GM20000 (cell line): ENCODE data around the gene TNIK.

Experiments used
- DNase-seq: peaks from one replicate; pipeline ENCODE4 v3.0.0; 2012; ENCODE audit warnings: low spot score
- TF ChIP-seq, protein P1 (sequence below): IDR thresholded peaks from 2 replicates; pipeline ENCODE4 v1.5.1; 2012; ENCODE audit warnings: mild to moderate bottlenecking, control low read depth; ENCODE audit errors: extremely low read depth, missing control alignments

Gene TNIK

DNA sequence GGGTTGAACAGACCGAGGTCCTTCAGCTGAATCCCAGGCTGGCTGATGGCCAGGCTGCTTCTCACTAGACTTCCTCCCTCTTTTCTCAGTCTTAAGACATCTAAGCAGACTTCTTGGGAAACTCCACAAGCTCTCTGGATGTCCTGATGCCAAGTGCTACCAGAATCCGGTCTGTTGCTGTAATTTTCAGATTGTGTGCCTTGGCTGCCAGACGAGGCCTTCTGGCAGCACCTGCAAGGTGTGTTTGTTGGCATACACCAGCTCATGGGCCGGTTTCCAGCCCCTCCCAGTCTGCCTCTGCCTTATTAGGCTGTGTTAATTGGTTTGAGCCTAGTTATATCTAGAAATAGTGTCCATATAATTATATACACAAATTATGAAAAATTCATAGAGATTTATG is 120.6 kb downstream of the TNIK start:
- TF ChIP-seq, protein P1, sequence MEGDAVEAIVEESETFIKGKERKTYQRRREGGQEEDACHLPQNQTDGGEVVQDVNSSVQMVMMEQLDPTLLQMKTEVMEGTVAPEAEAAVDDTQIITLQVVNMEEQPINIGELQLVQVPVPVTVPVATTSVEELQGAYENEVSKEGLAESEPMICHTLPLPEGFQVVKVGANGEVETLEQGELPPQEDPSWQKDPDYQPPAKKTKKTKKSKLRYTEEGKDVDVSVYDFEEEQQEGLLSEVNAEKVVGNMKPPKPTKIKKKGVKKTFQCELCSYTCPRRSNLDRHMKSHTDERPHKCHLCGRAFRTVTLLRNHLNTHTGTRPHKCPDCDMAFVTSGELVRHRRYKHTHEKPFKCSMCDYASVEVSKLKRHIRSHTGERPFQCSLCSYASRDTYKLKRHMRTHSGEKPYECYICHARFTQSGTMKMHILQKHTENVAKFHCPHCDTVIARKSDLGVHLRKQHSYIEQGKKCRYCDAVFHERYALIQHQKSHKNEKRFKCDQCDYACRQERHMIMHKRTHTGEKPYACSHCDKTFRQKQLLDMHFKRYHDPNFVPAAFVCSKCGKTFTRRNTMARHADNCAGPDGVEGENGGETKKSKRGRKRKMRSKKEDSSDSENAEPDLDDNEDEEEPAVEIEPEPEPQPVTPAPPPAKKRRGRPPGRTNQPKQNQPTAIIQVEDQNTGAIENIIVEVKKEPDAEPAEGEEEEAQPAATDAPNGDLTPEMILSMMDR, result no peak
- DNase-seq, result no peak

DNA sequence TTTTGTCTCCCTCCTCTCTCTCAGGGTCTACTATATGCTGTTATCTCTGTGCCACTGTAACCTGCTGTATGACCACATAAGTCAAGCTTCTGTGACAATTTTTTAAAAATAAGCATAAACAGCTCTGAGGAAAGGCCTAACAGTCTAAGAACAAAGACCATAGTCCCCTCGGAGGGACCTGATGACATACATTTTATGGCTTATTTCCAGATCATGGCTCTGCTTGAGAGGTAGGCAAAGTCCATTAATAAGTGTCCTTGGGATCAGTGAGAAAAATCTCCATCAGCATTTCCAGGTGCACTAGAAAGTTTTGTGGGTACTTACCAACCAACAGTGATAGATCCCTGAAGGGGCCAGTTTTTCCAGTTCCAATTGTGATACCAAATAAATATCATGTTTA is 123.8 kb downstream of the TNIK start:
- TF ChIP-seq, protein P1, result no peak
- DNase-seq, result no peak

DNA sequence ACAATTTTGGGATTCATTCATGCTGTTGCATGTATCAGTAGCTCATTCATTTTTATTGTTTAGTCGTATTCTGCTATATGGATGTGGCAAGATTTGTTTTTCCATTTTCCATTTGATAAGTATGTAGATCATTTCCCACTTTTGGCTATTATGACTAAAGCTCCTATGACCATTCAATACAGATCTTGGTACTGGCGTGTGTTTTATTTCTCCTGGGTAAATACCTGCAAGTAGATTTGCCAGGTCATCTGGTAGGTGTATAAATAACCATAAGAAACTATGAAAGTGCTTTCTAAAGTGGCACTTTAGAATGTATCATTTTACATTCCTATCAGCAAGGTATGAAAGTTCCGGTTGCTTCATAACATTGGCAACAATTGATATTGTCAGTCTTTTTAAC is 124.6 kb downstream of the TNIK start:
- TF ChIP-seq, protein P1, result no peak

DNA sequence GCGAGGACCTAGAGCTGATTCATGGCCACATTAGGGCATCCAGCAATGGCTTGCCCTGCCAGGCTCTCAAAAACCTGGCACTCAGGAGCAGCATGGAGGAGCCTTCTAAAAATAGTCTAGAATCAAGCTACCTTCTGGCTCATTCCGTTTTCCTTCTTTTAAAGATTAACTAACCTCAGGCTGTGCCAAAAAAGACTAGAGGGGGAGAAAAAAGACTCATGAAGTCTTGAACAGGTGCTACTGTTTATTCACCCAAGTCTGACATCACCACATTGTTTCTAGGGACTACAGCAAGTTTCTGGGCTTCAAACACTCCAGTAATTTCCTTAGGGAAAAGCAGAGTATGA is 125.8 kb downstream of the TNIK start:
- DNase-seq, result no peak
- TF ChIP-seq, protein P1, result no peak

More for the DNA sequence above, 124.6 kb downstream of the TNIK start:
- DNase-seq, result no peak

DNA sequence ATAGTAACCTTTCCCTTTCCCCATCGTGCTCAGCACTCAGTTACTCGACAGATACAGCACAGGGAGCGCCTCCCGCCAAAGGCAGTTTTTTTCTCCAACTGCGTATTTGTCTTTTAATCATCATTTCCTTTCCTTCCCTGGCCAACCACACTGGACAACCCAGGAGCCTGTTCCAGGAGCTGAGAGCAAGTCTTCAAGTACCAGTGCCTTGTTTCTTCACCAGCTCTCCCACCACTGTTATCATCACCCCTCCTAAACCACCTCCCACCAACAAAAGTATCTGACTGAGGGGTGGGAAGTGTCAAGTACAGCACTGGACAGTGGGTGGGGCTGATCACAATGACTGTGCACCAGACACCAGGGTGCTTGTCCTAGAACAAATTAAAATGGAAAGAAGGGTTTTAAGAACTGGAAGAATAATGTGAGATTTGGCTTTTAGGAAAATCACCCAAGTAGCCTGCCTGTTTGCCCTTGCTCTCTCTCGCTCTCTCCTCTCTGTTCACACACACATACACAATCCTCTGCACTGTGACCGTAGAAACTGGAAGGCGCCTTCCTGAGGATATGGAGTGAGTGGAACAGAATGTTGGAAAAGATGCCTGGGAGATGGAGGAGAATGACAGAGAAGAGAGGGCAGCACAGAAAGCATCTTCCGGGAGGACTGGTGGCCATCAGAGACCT is 126.3 kb downstream of the TNIK start:
- TF ChIP-seq, protein P1, result no peak

DNA sequence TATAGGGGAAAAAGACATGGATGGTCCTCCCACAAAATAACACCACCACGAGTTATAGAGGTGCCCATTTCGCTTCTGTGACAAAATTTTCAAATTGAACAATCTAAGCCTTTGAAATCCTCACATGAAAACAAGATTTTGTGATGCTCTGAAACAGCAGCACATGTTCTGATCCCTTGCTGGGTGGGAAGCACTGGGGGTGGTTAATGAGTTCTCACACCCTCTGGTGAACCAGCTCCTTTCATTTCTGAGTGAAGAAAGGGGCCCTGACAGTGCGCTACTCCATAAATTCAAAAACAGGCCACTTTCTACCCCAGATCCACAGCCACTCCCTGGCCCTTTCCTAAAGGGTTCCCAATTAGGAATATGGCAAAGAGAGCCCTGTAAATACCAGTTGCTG is 129.3 kb downstream of the TNIK start:
- TF ChIP-seq, protein P1, result no peak

More for the DNA sequence above, 126.3 kb downstream of the TNIK start:
- no peak for DNase-seq

DNA sequence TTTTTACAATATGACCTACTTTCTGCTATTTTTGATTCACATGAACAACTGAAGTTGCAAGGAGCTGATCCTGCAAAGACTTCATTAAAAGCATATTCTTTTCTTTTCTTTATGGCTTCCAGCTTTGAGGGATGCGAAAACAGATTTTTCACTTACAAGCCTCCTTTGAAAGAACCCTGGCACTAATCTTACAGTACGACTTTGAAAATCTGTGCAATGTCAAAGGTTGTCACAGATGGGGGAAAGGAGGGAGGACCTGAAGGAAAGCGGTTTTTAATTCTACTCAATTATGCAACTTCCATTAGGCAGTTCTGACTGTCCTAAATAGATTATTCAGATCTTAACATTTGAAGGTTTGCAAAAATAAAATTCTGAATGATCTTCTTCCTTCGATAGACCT is 130.5 kb downstream of the TNIK start:
- TF ChIP-seq, protein P1, result no peak

More for the DNA sequence above, 129.3 kb downstream of the TNIK start:
- DNase-seq, result no peak

More for the DNA sequence above, 130.5 kb downstream of the TNIK start:
- DNase-seq, result no peak
